ENCODE measurements around the gene OLA1. TPM values are rescaled to one million over a fixed set of nuclear protein-coding genes. Genes with fewer than 3 reads are reported as not detected.

Gene OLA1
- total and polyA plus RNA-seq, 2 of the 13 experiments (the other 11 are each of a cell fraction or from before 2014, with no cell fraction given) = 153 to 241 TPM

GRCh38 chr2:174158003-174158402 lies 90.3 kb downstream of the OLA1 start (continued):
- TF ChIP-seq ZNF441 (CRISPR knock-in tag; IDR thresholded peaks at IDR 0.05; ENCODE audit: borderline replicate concordance) (no peak), ZNF850 (CRISPR knock-in tag; conservative IDR thresholded peaks at IDR 0.05) (no peak), SMC3 (IDR thresholded peaks at IDR 0.05; ENCODE audit: low read length) (peak; percentile 83), STAG1 (CRISPR knock-in tag; IDR thresholded peaks at IDR 0.05) (peak; percentile 77), RBM22 (optimal IDR thresholded peaks at IDR 0.05; ENCODE audit: low read length) (peak; percentile 86), ZNF616 (CRISPR knock-in tag; IDR thresholded peaks at IDR 0.05; ENCODE audit: low read depth) (no peak), PITX1 (CRISPR knock-in tag; IDR thresholded peaks at IDR 0.05) (no peak), CTCF (CRISPR knock-in tag; IDR thresholded peaks at IDR 0.05) (peak; percentile 68), FOXA3 (CRISPR knock-in tag; IDR thresholded peaks at IDR 0.05) (0 out of 2 replicates have a peak, but pooled peaks have one; percentile 7), RAD21 (CRISPR knock-in tag; IDR thresholded peaks at IDR 0.05) (peak; percentile 64)

- H3K9me3 ChIP-seq (ENCODE audit: low read length) = no peaks in the 10 kb centered on the region
- TF ChIP-seq NONO (IDR thresholded peaks at IDR 0.05) (no peak), NONO (CRISPR knock-in tag; conservative IDR thresholded peaks at IDR 0.05) (no peak), NRL (CRISPR knock-in tag; IDR thresholded peaks at IDR 0.05; ENCODE audit: borderline replicate concordance) (no peak), ZNF773 (CRISPR knock-in tag; IDR thresholded peaks at IDR 0.05; ENCODE audit: borderline replicate concordance) (no peak), TERF1 (CRISPR knock-in tag; IDR thresholded peaks at IDR 0.05) (no peak), KLF15 (CRISPR knock-in tag; IDR thresholded peaks at IDR 0.05; ENCODE audit: borderline replicate concordance) (no peak), CHD2 (IDR thresholded peaks at IDR 0.05; ENCODE audit: low read depth, low read length) (no peak), KLF12 (CRISPR knock-in tag; IDR thresholded peaks at IDR 0.05; ENCODE audit: borderline replicate concordance) (no peak), ZMYM4 (CRISPR knock-in tag; IDR thresholded peaks at IDR 0.05) (no peak), ZNF615 (CRISPR knock-in tag; IDR thresholded peaks at IDR 0.05; ENCODE audit: borderline replicate concordance) (no peak), NPAS2 (CRISPR knock-in tag; IDR thresholded peaks at IDR 0.05; ENCODE audit: borderline replicate concordance) (no peak), FOSL1 (CRISPR knock-in tag; IDR thresholded peaks at IDR 0.05; ENCODE audit: borderline replicate concordance) (no peak), ZNF746 (CRISPR knock-in tag; IDR thresholded peaks at IDR 0.05) (no peak), ZNF777 (CRISPR knock-in tag; IDR thresholded peaks at IDR 0.05) (no peak), MYNN (CRISPR knock-in tag; IDR thresholded peaks at IDR 0.05; ENCODE audit: low read depth) (no peak)
- no peaks in the 10 kb centered on the region for H3K4me1 ChIP-seq (ENCODE audit: insufficient read depth, low read length)
- H3K9ac ChIP-seq (ENCODE audit: insufficient read depth, low read depth, low read length) = no peak overlapping the region
- ChIA-PET POLR2A (no interaction called here), CTCF (ENCODE audit: low intra/inter-chr PET ratio, low total read pairs) (interaction anchor here (3.3 kb wide), 1 partner anchor 184 kb away, joined by 48 read pairs; no protein-coding TSS in a partner anchor)
- H3K4me3 ChIP-seq (replicated peaks in 1 of 3; ENCODE audit: insufficient read depth in 1 of 3, low read depth in 2 of 3, low read length in 3 of 3) = no peak overlapping the region
- no peaks in the 10 kb centered on the region for H3K27me3 ChIP-seq (ENCODE audit: control insufficient read depth in 1 of 2, insufficient read depth in 2 of 2, low read length in 2 of 2)
- no peak for DNase-seq (ENCODE audit: low spot score)
- ATAC-seq = no peak
- in situ Hi-C loops (cut with HindIII; ENCODE audit: extremely low pct_ligation_motif_present, low pct_unique_long_range_greater_than_20kb) = loop anchor here (5.0 kb wide), 1 partner anchor 185 kb away; no protein-coding TSS in a partner anchor
- intact Hi-C loops (cut with micrococcal nuclease; ENCODE audit: unreplicated experiment) = no loop called here
- H3K27ac ChIP-seq (ENCODE audit: extremely low read length, insufficient read depth, low read length) = no peak overlapping the region
- no TSS peak for BruUV-seq (replicated peaks)
- FAIRE-seq = no peak
- no peak overlapping the region for H2AFZ ChIP-seq (ENCODE audit: low read length)
- H4K20me1 ChIP-seq (ENCODE audit: insufficient read depth, low read length) = peaks cover 11% of the 10 kb centered on the region
- H3K4me2 ChIP-seq (ENCODE audit: low read depth, low read length) = no peak overlapping the region
- H3K79me2 ChIP-seq (ENCODE audit: insufficient read depth, low read length) = peaks cover 11% of the 10 kb centered on the region
- WGBS (ENCODE audit: low lambda C conversion rate) = 100% methylated on average over 1 of the region's 1 CpG
- peaks cover 3% of the 10 kb centered on the region in 2 experiments; a peak in 3 of 5 replicates for H3K36me3 ChIP-seq (replicated peaks in 1 of 2; ENCODE audit: control insufficient read depth in 1 of 2, insufficient read depth in 2 of 2, low read length in 2 of 2)
Measured at GRCh38 chr2:174157053-174157452, 91.3 kb downstream of the OLA1 start.

Measured in HepG2 (cell line).